Right ventricle myocardium superior (tissue), 1 donor: Measurements from ENCODE around the gene ARHGAP9. TPM values are rescaled to one million over a fixed set of nuclear protein-coding genes. Genes with fewer than 3 reads are reported as not detected.
"Not testable (repeated sequence)": the region's sequence is repeated elsewhere in the genome, so short reads cannot be mapped to it uniquely, and the experiment has no call there.

Experiments used
- ATAC-seq: fragments of 200-7000 bp; cut with Tn5 transposase; one replicate; pipeline ENCODE4 v1.9.1; 2020; ENCODE audit warnings: mild to moderate bottlenecking; ENCODE audit not compliant: poor library complexity
- DNase-seq: peaks from one replicate; pipeline ENCODE4 v3.0.0-alpha.2; 2020
- intact Hi-C: fragments of 100-400 bp; cut with DNase I; formaldehyde crosslinking; loops from one replicate; pipeline ENCODE4 v1.11.2; 2022
- total RNA-seq: library from RNA; stranded (reverse); fragmentation: NEBNext Ultra II Directional; extraction: Animal tissue kit (Norgen Biotek cat#: 25700); gene quantifications from one replicate; pipeline ENCODE4 v1.2.1, GENCODE V29; 2021
- donor health status: DM: no; HTN: yes; CAD: no; lungs with severe emphysema.

The ARHGAP9 gene
- total RNA-seq, 1 donor from 2014 or later: 4.1 TPM

DNA sequence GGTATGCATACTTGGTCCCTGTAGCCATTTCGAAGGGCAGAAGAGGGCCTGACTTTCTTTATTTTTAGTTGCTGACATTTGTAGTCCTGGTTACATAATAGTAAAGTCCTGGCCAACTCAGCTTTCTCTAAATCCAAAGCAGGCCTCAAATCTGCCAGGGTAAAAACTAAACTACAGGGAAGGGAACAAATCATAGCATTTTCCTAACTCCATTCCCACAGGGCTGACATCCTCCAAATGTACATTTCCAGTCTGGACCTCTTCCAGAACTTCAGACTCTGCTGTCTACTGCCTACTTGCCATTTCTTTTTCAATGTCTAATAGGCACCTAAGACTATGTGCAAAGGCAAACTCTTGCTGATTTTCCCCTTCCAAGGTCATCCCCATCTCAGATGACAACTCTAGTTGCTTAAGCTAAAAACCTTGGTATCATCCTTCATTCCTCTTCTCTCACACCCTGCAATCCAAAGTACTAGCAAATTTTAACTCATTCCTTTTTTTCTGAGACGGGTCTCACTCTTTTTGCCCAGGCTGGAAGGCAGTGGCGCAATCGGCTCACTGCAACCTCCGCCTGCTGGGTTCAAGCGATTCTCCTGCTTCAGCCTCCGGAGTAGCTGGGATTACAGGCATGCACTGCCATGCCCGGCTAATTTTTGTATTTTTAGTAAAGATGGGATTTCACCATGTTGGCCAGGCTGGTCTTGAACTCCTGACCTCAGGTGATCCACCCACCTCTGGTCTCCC is 38.7 kb upstream of the ARHGAP9 start:
- no peak for ATAC-seq
- DNase-seq: no peak
- intact Hi-C loops: no loop called here

DNA sequence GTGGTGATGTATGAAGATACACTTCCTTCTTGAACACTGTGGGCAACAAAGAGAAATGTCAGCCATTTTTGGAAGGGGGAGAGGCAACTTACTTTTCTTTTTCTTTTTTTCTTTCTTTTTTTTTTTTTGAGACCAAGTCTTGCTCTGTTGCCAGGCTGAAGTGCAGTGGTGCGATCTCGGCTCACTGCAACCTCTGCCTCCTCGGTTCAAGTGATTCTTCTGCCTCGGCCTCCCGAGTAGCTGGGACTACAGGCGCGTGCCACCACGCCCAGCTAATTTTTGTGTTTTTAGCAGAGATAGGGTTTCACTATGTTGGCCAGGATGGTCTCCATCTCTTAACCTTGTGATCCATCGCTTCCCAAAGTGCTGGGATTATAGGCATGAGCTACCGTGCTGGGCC is 38.1 kb upstream of the ARHGAP9 start:
- ATAC-seq, DNase-seq, intact Hi-C loops: not testable (repeated sequence)

DNA sequence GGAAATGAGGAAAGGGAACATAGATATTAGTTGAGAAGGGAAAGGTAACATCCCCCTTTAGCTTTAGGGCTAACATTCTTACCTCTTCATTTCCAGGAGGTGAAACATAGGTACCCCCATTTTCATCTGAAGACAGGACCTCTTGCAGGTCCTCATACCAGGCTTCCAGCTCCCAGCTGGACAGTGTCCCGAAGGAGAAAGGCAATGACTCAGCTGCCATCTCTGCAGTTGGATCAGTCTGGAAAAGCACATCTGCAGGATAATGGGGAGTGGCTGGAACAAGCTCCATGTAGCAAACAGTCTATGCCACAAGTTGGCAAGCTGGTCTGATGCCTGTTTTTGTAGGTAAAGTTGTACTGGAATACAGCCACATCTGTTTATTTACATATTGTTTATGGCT is 37.5 kb upstream of the ARHGAP9 start:
- ATAC-seq: no peak
- intact Hi-C loops: no loop called here

DNA sequence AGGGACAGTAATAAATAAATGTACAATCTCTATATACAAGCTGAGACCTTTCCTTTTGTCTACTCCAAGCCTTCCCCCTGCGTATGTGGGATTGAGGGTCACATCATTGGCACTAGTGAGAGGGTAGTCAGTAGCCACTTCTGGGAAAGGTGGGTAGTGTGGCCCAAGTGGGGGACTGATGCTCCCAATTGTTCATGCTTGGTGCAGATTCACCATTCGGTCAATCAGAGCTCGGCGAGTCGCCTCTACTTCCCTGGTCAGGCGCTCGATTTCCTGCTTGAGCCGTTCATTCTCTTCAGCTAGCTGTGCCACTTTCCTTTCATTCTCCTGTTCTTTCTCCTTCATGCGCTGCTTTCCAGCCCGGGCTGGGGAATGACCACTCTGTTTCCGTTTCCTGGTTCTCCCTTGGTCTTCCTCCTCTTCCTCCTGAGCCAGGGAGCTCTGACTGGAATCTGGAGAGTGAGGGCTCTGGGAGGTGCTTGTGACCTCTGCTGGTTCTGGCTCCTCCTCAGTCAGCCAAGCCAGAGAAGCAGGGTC is 37.0 kb upstream of the ARHGAP9 start:
- intact Hi-C loops: no loop called here
- DNase-seq (no peak), ATAC-seq (no peak)

More for the DNA sequence above, 37.5 kb upstream of the ARHGAP9 start:
- no peak for DNase-seq

DNA sequence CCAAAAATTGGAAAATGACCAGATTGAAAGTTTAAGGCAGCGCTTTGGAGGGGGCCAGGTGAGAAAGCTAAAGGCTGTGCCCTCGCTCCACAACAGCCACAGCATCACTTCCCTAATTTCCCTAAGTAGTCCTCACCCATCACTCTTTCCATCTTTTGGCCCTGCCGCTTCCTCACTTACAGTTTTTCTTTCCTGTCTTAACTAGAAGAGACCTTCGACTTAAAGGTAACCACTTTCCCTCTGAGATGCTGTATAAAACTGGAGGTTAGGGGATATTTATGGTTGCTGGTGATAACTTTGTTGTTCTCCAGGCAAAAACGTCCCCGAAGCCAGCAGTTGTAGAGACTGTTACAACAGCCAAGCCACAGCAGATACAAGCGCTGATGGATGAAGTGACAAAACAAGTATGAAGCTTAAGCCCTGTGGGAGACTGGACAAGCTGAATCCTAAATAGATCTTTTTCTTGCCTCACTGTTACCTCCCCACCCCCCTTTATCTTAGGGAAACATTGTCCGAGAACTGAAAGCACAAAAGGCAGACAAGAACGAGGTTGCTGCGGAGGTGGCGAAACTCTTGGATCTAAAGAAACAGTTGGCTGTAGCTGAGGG is 36.4 kb upstream of the ARHGAP9 start:
- intact Hi-C loops: no loop called here
- DNase-seq: no peak
- no peak for ATAC-seq

DNA sequence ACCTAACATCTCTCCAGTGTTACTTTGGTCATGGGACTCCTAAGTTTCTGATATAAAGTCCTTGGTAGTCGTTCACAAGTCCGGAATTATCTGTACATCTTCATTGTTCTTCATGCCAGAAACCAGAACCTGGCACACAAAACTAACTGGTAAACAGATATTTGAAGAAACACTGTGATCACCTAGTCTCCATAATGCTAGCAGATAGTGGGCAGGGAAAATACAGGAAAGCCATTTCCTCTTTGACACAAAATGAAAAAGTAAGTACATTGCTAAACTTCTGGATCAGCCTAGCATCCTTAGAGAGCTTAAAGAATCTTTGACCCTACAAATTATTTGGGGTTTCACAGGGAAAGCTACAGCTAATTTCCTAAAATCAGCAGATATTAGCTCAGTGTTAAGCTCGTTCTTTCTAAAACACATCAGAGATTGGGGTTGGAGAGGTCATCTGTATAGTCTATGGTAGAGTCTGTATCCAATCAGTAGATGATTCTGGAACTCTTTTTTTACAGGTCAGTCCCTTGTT is 35.8 kb upstream of the ARHGAP9 start:
- intact Hi-C loops: no loop called here

DNA sequence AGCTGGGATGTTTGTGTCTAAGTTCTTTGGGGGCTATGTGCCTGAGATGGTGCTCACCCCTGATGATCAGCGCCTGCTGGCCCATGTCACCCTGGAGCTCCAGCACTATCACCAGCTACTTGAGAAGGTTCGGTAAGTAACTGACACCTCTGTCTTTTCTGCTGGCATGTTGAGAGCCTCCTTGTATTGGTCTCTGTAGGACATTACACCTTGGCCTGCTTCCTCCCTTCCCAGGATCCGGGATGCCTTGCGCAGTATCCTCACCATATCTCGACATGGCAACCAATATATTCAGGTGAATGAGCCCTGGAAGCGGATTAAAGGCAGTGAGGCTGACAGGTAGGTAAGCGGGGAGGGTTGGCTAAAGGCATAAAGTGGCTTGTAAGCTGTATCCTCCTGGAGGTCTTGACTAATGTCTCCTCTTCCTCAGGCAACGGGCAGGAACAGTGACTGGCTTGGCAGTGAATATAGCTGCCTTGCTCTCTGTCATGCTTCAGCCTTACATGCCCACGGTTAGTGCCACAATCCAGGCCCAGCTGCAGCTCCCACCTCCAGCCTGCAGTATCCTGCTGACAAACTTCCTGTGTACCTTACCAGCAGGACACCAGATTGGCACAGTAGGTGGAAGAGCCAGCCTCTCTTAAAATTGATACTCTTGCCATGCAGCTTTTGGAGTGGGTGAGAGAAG is 35.2 kb upstream of the ARHGAP9 start:
- intact Hi-C loops: no loop called here
- no peak for ATAC-seq
- no peak for DNase-seq

More for the DNA sequence above, 35.8 kb upstream of the ARHGAP9 start:
- DNase-seq: no peak
- no peak for ATAC-seq

DNA sequence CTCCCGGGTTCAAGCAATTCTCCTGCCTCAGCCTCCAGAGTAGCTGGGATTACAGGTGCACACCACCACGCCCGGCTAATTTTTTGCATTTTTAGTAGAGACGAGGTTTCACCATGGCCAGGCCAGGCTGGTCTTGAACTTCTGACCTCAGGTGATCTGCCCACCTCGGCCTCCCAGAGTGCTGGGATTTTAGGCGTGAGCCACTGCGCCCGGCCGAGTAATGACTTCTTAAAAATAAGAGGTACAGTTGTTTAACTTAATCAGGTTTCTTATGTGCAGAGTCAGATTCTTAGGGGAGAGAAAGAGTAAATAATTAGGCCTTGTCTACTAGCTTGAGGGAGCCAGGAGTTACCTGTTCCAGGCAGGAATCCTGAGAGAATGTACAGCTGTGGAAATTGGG is 34.6 kb upstream of the ARHGAP9 start:
- intact Hi-C loops, DNase-seq, ATAC-seq: not testable (repeated sequence)

DNA sequence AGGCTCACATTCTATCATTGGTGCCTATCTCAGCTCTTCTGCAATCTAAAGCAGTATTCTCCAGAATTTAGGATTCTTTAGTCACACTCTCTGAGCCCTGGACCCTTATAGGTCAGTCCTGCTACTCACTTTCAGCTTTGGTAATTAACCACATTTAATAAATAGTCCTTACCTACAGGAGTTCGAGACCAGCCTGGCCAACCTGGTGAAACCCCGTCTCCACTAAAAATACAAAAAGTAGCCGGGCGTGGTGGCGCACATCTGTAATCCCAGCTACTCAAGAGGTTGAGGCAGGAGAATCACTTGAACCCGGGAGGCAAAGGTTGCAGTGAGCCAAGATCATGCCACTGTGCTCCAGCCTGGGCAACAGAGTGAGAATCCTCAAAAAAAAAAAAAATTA is 34.0 kb upstream of the ARHGAP9 start:
- DNase-seq, ATAC-seq, intact Hi-C loops: not testable (repeated sequence)

DNA sequence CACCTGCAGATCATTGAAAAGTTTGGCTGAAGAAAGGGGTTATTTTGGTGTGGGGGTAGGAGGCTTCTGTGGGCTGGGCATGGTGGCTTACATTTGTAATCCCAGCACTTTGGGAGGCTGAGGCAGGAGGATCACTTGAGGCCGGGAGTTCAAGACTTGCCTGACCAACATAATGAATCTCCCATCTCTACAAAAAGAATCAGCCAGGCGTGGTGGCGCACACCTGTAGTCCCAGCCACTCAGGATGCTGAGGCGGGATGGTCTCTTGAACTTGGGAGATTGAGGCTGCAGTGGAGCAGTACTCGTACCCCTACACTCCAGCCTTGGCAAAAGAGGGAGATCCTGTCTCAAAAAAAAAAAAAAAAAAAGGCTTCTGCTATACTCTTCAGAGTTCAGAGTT is 33.6 kb upstream of the ARHGAP9 start:
- DNase-seq: no peak
- intact Hi-C loops: no loop called here
- ATAC-seq: no peak

DNA sequence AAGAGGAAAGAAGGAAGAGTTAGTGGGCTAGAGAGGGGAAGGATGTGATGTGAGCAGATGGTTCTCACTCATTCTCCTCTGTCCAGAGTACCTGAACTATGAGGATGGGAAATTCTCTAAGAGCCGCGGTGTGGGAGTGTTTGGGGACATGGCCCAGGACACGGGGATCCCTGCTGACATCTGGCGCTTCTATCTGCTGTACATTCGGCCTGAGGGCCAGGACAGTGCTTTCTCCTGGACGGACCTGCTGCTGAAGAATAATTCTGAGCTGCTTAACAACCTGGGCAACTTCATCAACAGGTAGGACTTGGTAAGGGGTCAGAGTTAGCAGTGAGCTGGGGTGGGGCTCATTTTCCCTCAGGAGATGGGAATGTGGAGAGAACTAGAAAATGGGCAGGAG is 33.0 kb upstream of the ARHGAP9 start:
- no peak for ATAC-seq
- intact Hi-C loops: no loop called here
- DNase-seq: no peak

DNA sequence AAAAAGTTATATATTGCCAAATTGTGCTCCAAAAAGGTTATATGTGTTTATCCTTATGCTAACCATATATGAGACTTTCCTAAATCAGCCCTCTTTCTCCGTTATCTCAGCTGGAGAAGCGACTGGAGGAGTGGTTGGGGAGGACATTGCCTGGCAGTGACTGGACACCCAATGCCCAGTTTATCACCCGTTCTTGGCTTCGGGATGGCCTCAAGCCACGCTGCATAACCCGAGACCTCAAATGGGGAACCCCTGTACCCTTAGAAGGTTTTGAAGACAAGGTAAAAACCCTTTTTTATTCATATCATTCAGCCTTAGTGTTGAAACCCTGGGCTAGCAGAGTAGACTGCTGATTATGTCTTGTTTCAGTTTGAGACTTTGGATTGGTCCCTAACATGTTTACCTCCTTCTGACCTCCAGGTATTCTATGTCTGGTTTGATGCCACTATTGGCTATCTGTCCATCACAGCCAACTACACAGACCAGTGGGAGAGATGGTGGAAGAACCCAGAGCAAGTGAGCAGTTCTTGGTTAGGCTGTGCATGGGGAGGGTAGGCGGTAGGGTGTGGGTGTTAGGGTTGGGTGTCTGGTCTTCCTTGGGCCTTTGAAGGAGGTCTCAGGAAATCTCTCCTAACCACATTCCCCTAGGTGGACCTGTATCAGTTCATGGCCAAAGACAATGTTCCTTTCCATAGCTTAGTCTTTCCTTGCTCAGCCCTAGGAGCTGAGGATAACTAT is 32.1 kb upstream of the ARHGAP9 start:
- intact Hi-C loops: no loop called here
- no peak for DNase-seq
- no peak for ATAC-seq

DNA sequence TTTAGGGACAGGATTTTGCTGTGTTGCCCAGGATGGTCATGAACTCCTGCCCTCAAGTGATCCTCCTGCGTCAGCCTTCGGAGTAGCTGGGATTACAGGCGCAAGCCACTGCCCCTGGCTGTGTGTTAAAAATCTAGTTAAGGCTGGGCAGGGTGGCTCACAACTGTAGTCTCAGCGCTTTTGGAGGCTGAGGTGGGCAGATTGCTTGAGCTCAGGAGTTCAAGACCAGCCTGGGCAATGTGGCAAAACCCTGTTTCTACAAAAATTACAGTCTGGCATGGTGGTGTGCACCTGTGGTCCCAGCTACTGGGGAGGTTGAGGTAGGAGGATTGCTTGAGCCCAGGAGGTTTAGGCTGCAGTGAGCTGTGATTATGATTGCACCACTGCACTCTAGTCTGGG is 31.5 kb upstream of the ARHGAP9 start:
- DNase-seq (no peak), ATAC-seq (no peak)
- intact Hi-C loops: no loop called here

DNA sequence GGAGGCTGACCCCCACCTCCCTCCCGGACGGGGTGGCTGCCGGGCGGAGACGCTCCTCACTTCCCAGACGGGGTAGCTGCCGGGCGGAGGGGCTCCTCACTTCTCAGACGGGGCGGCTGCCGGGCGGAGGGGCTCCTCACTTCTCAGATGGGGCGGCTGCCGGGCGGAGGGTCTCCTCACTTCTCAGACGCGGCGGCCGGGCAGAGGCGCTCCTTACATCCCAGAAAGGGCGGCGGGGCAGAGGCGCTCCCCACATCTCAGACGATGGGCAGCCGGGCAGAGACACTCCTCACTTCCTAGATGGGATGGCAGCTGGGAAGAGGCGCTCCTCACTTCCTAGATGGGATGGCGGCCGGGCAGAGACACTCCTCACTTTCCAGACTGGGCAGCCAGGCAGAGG is 28.1 kb upstream of the ARHGAP9 start:
- intact Hi-C loops, ATAC-seq, DNase-seq: not testable (repeated sequence)

DNA sequence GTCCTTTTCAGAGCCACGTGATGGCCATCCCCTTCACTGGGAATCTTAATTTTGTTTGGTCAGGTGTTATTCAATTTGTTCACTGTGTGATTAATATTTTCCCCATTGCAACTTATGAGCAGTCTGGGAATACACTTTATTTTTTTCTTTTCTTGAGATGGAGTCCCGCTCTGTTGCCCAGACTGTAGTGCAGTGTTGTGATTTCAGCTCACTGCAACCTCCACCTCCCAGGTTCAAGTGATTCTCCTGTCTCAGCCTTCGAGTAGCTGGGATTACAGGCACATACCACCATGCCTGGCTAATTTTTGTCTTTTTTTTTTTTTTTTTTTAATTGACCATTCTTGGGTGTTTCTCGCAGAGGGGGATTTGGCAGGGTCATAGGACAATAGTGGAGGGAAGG is 26.9 kb upstream of the ARHGAP9 start:
- DNase-seq, ATAC-seq, intact Hi-C loops: not testable (repeated sequence)

DNA sequence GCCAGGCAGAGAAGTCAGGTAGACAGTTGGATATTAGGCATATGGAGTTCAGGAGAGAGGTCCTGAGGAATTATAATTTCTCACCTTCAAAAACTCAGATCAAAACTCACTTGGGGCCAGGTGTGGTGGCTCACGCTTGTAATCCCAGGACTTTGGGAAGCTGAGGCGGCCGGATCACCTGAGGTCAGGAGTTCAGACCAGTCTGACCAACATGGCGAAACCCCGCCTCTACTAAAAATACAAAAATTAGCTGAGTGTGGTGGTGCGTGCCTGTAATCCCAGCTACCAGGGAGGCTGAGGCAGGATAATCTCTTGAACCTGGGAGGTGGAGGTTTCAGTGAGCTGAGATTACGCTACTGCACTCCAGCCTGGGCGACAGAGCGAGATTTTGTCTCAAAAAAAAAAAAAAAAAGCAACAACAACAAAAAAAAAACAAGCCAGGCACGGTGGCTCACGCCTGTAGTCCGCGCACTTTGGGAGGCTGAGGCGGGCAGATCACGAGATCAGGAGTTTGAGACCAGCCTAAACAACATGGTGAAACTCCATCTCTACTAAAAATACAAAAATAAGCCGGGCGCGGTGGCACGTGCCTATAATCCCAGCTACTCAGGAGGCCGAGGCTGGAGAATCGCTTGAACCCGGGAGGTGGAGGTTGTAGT is 22.8 kb upstream of the ARHGAP9 start:
- DNase-seq, ATAC-seq, intact Hi-C loops: not testable (repeated sequence)

DNA sequence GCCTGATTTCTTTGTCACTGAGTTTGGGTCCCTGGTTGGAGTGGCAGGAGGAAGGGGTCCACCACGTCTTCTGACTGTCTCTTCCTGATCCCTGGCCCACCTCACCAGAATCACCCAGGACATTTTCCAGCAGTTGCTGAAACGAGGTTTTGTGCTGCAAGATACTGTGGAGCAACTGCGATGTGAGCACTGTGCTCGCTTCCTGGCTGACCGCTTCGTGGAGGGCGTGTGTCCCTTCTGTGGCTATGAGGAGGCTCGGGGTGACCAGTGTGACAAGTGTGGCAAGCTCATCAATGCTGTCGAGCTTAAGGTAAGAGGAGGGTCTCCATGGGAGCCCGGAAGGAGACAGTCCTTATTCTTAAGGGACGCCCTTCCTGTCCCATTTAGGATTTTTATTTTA is 20.5 kb upstream of the ARHGAP9 start:
- DNase-seq: no peak
- intact Hi-C loops: no loop called here
- no peak for ATAC-seq

DNA sequence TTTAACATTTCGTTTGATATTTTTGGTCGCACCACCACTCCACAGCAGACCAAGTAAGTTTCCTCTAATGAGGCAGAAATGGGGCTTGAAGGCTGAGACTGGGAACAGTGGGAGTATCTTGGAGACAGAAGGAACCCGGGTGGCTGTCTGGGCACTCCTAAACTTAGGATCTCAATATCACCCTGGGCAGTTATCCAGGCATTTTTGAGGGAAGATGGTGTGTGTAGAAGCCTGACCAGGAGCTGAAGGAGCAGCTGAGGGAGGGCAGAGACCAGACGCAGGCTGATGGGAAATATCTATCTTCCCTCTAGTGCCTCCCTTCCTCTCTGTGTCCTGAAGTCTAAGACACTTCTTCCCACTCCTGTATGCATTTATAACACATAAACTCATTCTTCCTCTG is 18.9 kb upstream of the ARHGAP9 start:
- intact Hi-C loops: no loop called here
- ATAC-seq (no peak), DNase-seq (no peak)
